ENCODE data around the gene SLC13A2.

The SLC13A2 gene

DNA sequence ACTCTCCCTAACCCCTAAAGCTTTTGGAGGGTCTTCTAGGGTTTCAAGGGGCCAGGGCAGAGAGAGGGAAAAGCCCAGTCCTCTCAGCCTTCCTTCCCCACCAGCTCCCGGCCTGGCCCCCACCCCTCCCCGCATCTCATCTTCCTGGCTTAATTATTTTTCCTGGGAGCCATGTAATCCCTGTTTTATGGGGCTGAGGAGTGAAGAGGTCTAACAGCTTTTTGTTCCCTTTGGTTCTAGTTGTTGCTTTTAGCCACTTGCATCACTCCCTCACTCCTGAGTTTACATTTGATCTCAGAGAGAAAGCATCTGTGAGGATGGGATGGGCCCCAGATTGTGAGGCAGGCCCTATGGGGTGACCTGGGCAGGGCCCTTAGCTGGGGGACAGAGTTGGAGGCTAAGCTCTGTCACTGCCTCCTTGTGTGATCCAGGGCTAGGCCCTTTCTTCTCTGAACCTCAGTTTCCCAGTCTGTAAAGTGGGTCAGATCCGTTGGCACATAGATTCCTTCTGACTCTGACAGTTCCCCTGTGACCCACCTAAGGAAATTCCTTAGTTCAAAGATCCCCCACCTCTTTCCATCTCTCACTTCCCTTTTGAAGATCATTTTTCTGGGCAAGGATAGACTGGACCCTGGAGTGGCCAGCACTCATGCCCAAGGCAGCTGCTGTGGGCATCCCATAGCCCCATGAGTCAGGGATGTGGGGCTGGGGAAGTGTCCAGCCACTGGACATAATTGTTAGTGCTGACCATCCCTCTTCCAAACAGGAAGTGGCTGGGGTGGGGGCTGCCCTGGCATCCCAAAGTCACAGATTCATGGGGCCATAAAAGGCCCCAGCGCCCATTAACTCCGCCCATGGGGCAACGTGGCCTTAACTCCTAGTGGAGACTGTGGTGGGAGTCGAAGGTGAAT, 58.9 kb downstream of the SLC13A2 start:
- WGBS (ENCODE audit: extremely low coverage, insufficient coverage, low lambda C conversion rate): no CpG with 5 or more reads among the region's 7 CpGs
- Histone ChIP-seq H3K4me3 (ENCODE audit: low read length) (no peak overlapping the region), H3K9ac (ENCODE audit: low read length) (no peak overlapping the region), H3K4ac (ENCODE audit: low read depth, low read length) (no peak overlapping the region), H2AK5ac (ENCODE audit: low read length) (no peak overlapping the region), H3K36me3 (ENCODE audit: control insufficient read depth, insufficient read depth, low read length) (no peaks in the 10 kb centered on the region), H3K4me1 (ENCODE audit: control insufficient read depth, low read depth, low read length) (no peaks in the 10 kb centered on the region), H3K23ac (ENCODE audit: low read length) (no peak overlapping the region), H3K79me2 (ENCODE audit: control insufficient read depth, insufficient read depth, low read length) (no peaks in the 10 kb centered on the region), H3K18ac (ENCODE audit: low read length) (no peak overlapping the region), H3K4me2 (ENCODE audit: low read length) (no peak overlapping the region), H2BK15ac (replicated peaks; ENCODE audit: low read depth) (no peak overlapping the region), H3K79me1 (ENCODE audit: low read length) (no peaks in the 10 kb centered on the region), H2BK120ac (ENCODE audit: low read depth, low read length) (no peak overlapping the region), H3K27me3 (ENCODE audit: insufficient read depth, low read length, poor library complexity) (no peaks in the 10 kb centered on the region), H2BK5ac (ENCODE audit: low read length) (no peak overlapping the region), H3K56ac (ENCODE audit: low read length) (no peak overlapping the region), H3K27ac (ENCODE audit: low read depth, low read length) (no peak overlapping the region), H4K5ac (ENCODE audit: low read length) (no peak overlapping the region), H4K8ac (ENCODE audit: low read depth, low read length) (no peak overlapping the region)
- DNase-seq: no peak

DNA sequence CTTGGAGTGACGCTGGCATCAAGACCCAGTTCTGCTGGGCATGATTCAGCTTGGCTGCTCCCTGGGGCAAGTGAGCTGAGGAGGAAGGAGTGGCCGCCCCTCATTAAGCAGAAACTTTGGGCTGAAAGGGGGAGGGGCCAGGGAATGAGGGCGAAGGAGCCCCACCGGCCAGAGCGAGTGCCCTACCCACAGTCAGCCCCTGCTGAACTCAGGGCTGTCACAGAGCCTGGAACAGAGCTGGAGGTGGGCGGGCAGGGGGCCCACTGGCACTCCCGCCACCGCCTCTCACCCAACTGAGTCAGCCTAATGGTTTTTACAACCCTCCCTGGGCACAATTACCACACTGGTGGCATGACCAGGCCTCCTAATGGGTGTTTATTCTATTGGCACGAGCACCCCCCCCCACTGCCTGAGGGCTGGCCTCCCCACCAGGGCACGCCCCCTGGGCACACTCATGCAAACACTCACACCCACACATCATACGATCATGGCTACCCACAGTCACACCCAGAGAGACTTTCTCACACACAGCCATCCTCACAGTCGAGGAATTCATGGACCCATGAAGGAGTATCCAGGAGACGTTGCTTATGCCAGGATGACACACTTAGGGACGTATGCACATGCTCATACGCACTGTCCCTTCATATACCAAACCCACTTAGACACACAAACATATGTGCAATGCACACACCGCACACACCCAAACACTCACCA, 59.8 kb downstream of the SLC13A2 start:
- WGBS (ENCODE audit: extremely low coverage, insufficient coverage, low lambda C conversion rate): no CpG with 5 or more reads among the region's 16 CpGs
- H3K4me3 ChIP-seq (ENCODE audit: low read length): no peak overlapping the region
- H2BK15ac ChIP-seq (replicated peaks; ENCODE audit: low read depth): no peak overlapping the region
- no peak for DNase-seq
- H3K79me2 ChIP-seq (ENCODE audit: control insufficient read depth, insufficient read depth, low read length): no peaks in the 10 kb centered on the region
- no peak overlapping the region for H3K23ac ChIP-seq (ENCODE audit: low read length)
- no peak overlapping the region for H4K5ac ChIP-seq (ENCODE audit: low read length)
- H3K56ac ChIP-seq (ENCODE audit: low read length): no peak overlapping the region
- no peaks in the 10 kb centered on the region for H3K27me3 ChIP-seq (ENCODE audit: insufficient read depth, low read length, poor library complexity)
- H3K9ac ChIP-seq (ENCODE audit: low read length): no peak overlapping the region
- H3K27ac ChIP-seq (ENCODE audit: low read depth, low read length): no peak overlapping the region
- no peak overlapping the region for H2BK5ac ChIP-seq (ENCODE audit: low read length)
- no peaks in the 10 kb centered on the region for H3K79me1 ChIP-seq (ENCODE audit: low read length)
- no peak overlapping the region for H2BK120ac ChIP-seq (ENCODE audit: low read depth, low read length)
- H4K8ac ChIP-seq (ENCODE audit: low read depth, low read length): no peak overlapping the region
- no peak overlapping the region for H3K18ac ChIP-seq (ENCODE audit: low read length)
- no peaks in the 10 kb centered on the region for H3K4me1 ChIP-seq (ENCODE audit: control insufficient read depth, low read depth, low read length)
- no peak overlapping the region for H3K4me2 ChIP-seq (ENCODE audit: low read length)
- no peak overlapping the region for H2AK5ac ChIP-seq (ENCODE audit: low read length)
- H3K36me3 ChIP-seq (ENCODE audit: control insufficient read depth, insufficient read depth, low read length): no peaks in the 10 kb centered on the region
- no peak overlapping the region for H3K4ac ChIP-seq (ENCODE audit: low read depth, low read length)

DNA sequence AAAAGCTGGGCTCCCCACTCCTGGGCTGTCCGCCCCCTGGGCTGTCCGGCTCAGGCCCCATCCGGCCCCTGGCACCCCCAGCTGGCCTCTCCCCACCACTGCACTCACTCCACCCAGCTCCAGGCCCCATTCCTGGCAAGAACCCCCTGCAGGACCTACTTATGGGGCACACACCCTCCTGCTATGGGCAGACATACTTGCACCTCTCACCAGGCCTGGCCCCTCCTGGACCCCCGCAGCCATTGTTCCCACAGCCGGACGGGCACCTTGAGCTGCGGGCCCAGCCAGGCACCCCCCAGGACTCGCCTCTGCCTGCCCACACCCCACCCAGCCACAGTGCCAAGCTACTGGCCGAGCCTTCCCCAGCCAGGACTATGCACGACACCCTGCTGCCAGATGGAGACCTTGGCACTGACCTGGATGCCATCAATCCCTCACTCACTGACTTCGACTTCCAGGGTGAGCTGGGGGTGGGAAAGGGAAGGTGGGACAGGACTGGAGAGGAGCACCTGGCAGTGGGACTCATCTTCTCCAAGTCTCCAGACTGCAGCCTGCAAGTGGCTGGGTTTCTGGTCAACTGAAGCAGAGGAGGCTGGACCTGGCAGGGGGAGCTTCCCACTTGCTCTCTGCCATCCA, 61.4 kb downstream of the SLC13A2 start:
- Histone ChIP-seq H3K4me3 (ENCODE audit: low read length) (no peak overlapping the region), H2AK5ac (ENCODE audit: low read length) (no peak overlapping the region), H3K56ac (ENCODE audit: low read length) (no peak overlapping the region), H3K4me2 (ENCODE audit: low read length) (no peak overlapping the region), H3K36me3 (ENCODE audit: control insufficient read depth, insufficient read depth, low read length) (no peaks in the 10 kb centered on the region), H4K8ac (ENCODE audit: low read depth, low read length) (no peak overlapping the region), H3K23ac (ENCODE audit: low read length) (no peak overlapping the region), H3K27ac (ENCODE audit: low read depth, low read length) (no peak overlapping the region), H3K4ac (ENCODE audit: low read depth, low read length) (no peak overlapping the region), H3K4me1 (ENCODE audit: control insufficient read depth, low read depth, low read length) (no peaks in the 10 kb centered on the region), H2BK15ac (replicated peaks; ENCODE audit: low read depth) (no peak overlapping the region), H3K18ac (ENCODE audit: low read length) (no peak overlapping the region), H4K5ac (ENCODE audit: low read length) (no peak overlapping the region), H3K27me3 (ENCODE audit: insufficient read depth, low read length, poor library complexity) (no peaks in the 10 kb centered on the region), H2BK5ac (ENCODE audit: low read length) (no peak overlapping the region), H2BK120ac (ENCODE audit: low read depth, low read length) (no peak overlapping the region), H3K79me1 (ENCODE audit: low read length) (no peaks in the 10 kb centered on the region), H3K9ac (ENCODE audit: low read length) (no peak overlapping the region), H3K79me2 (ENCODE audit: control insufficient read depth, insufficient read depth, low read length) (no peaks in the 10 kb centered on the region)
- no CpG with 5 or more reads among the region's 11 CpGs for WGBS (ENCODE audit: extremely low coverage, insufficient coverage, low lambda C conversion rate)
- no peak for DNase-seq

DNA sequence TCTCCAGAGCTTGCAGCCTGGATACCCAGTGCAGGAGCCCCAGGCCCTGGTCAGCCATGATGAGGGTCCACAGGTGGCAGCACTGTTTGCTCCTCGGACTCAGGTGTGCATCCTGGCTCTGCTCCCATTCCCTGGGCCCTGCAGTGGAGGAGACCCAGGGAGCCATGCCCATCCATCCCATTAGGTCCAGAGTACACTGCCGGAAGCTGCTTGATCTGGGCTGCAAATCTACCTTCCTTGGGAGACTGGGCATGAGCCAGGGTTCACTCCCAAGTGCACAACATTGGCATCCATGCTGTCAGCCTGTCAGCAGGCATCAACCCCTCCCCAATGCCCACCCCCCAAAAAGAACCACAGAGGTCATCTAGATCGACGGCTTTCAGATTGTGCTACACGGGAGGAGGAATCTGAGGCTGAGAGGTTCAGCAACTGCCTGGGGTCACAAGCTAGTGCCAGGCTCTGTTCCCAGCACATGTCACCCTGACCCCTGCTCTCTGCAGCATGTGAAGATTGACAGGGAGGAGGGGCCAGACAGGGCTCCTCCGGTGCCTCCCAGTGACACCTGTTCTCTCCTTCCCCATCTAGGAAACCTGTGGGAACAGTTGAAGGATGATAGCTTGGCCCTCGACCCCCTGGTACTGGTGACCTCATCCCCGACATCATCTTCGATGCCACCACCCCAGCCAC, 63.2 kb downstream of the SLC13A2 start:
- no CpG with 5 or more reads among the region's 9 CpGs for WGBS (ENCODE audit: extremely low coverage, insufficient coverage, low lambda C conversion rate)
- no peaks in the 10 kb centered on the region for H3K79me1 ChIP-seq (ENCODE audit: low read length)
- no peak for DNase-seq

DNA sequence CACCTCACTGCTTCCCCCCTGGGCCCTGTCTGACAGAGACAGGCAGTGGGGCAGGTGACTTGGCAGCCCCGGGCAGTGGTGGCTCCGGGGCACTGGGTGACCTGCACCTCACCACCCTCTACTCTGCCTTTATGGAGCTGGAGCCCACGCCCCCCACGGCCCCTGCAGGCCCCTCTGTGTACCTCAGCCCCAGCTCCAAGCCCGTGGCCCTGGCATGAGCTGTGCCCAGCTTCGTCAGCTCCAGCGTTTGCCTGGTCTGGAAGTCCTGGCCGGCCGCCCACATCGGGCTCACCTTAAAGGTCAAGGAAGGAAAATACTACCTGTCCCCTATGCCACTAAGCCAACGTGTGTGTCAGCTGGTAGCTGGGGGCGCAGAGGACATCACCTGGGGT, 63.8 kb downstream of the SLC13A2 start:
- H4K5ac ChIP-seq (ENCODE audit: low read length): no peak overlapping the region
- DNase-seq: no peak
- no peak overlapping the region for H3K18ac ChIP-seq (ENCODE audit: low read length)
- no peaks in the 10 kb centered on the region for H3K27me3 ChIP-seq (ENCODE audit: insufficient read depth, low read length, poor library complexity)
- no peaks in the 10 kb centered on the region for H3K36me3 ChIP-seq (ENCODE audit: control insufficient read depth, insufficient read depth, low read length)
- H2AK5ac ChIP-seq (ENCODE audit: low read length): no peak overlapping the region
- H3K4me2 ChIP-seq (ENCODE audit: low read length): no peak overlapping the region
- H3K4ac ChIP-seq (ENCODE audit: low read depth, low read length): no peak overlapping the region
- H3K23ac ChIP-seq (ENCODE audit: low read length): no peak overlapping the region
- no peaks in the 10 kb centered on the region for H3K79me2 ChIP-seq (ENCODE audit: control insufficient read depth, insufficient read depth, low read length)
- no peak overlapping the region for H3K4me3 ChIP-seq (ENCODE audit: low read length)
- H2BK120ac ChIP-seq (ENCODE audit: low read depth, low read length): no peak overlapping the region
- no CpG with 5 or more reads among the region's 12 CpGs for WGBS (ENCODE audit: extremely low coverage, insufficient coverage, low lambda C conversion rate)
- no peak overlapping the region for H3K56ac ChIP-seq (ENCODE audit: low read length)
- H3K4me1 ChIP-seq (ENCODE audit: control insufficient read depth, low read depth, low read length): no peaks in the 10 kb centered on the region
- H3K79me1 ChIP-seq (ENCODE audit: low read length): no peaks in the 10 kb centered on the region
- H3K27ac ChIP-seq (ENCODE audit: low read depth, low read length): no peak overlapping the region
- no peak overlapping the region for H2BK5ac ChIP-seq (ENCODE audit: low read length)
- H4K8ac ChIP-seq (ENCODE audit: low read depth, low read length): no peak overlapping the region
- H2BK15ac ChIP-seq (replicated peaks; ENCODE audit: low read depth): no peak overlapping the region
- no peak overlapping the region for H3K9ac ChIP-seq (ENCODE audit: low read length)

More for the DNA sequence above, 63.2 kb downstream of the SLC13A2 start:
- Histone ChIP-seq H3K4me3 (ENCODE audit: low read length) (no peak overlapping the region), H3K56ac (ENCODE audit: low read length) (no peak overlapping the region), H2AK5ac (ENCODE audit: low read length) (no peak overlapping the region), H3K4me1 (ENCODE audit: control insufficient read depth, low read depth, low read length) (no peaks in the 10 kb centered on the region), H3K23ac (ENCODE audit: low read length) (no peak overlapping the region), H2BK15ac (replicated peaks; ENCODE audit: low read depth) (no peak overlapping the region), H3K27me3 (ENCODE audit: insufficient read depth, low read length, poor library complexity) (no peaks in the 10 kb centered on the region), H3K36me3 (ENCODE audit: control insufficient read depth, insufficient read depth, low read length) (no peaks in the 10 kb centered on the region), H3K79me2 (ENCODE audit: control insufficient read depth, insufficient read depth, low read length) (no peaks in the 10 kb centered on the region), H3K9ac (ENCODE audit: low read length) (no peak overlapping the region), H4K5ac (ENCODE audit: low read length) (no peak overlapping the region), H2BK5ac (ENCODE audit: low read length) (no peak overlapping the region), H3K4me2 (ENCODE audit: low read length) (no peak overlapping the region), H4K8ac (ENCODE audit: low read depth, low read length) (no peak overlapping the region), H2BK120ac (ENCODE audit: low read depth, low read length) (no peak overlapping the region), H3K4ac (ENCODE audit: low read depth, low read length) (no peak overlapping the region), H3K18ac (ENCODE audit: low read length) (no peak overlapping the region), H3K27ac (ENCODE audit: low read depth, low read length) (no peak overlapping the region)

All from mesendoderm (in vitro differentiated cells).